Neural cell (in vitro differentiated cells): ENCODE data around the gene ROBO1. TPM values are rescaled to one million over a fixed set of nuclear protein-coding genes. Genes with fewer than 3 reads are reported as not detected.

Experiments used
- H2AFZ ChIP-seq: fragments of 200-600, 300-800 bp; sonication (generic), shearing (Covaris generic); 2 replicates; pipeline ENCODE4 v1.6.0; 2014; ENCODE audit warnings: low read depth, mild to moderate bottlenecking, antibody characterized with exemption, low read length, moderate library complexity
- H3F3A ChIP-seq: fragments of 200-600 bp; shearing (Covaris generic); 2 replicates; pipeline ENCODE4 v1.6.1; 2016; ENCODE audit warnings: mild to moderate bottlenecking, moderate library complexity, mixed read lengths, antibody characterized with exemption, low read length; ENCODE audit not compliant: insufficient read depth, poor library complexity, severe bottlenecking
- H3K27ac ChIP-seq: fragments of 200-600, 300-800 bp; sonication (generic), shearing (Covaris generic); 2 replicates; pipeline ENCODE4 v1.5.1; 2014; ENCODE audit warnings: mild to moderate bottlenecking, low read length, moderate library complexity
- H3K27me3 ChIP-seq: fragments of 300-800, 200-600 bp; sonication (generic), shearing (Covaris generic); 2 replicates; pipeline ENCODE4 v1.6.0; 2014; ENCODE audit warnings: mild to moderate bottlenecking, low read depth, low read length, moderate library complexity; ENCODE audit not compliant: insufficient read depth
- H3K36me3 ChIP-seq: fragments of 300-800, 200-600 bp; sonication (generic), shearing (Covaris generic); 2 replicates; pipeline ENCODE4 v1.5.1; 2014; ENCODE audit warnings: mild to moderate bottlenecking, antibody characterized with exemption, low read length, moderate library complexity; ENCODE audit not compliant: insufficient read depth
- H3K4me2 ChIP-seq: fragments of 300-800, 200-600 bp; sonication (generic), shearing (Covaris generic); 2 replicates; pipeline ENCODE4 v1.6.0; 2014; ENCODE audit warnings: mild to moderate bottlenecking, low read length
- H3K4me3 ChIP-seq: fragments of 300-800, 200-600 bp; sonication (generic), shearing (Covaris generic); 2 replicates; pipeline ENCODE4 v1.5.1; 2014; ENCODE audit warnings: mild to moderate bottlenecking, low read length, moderate library complexity
- H3K79me2 ChIP-seq: fragments of 200-600 bp; shearing (Covaris generic); replicated peaks from 2 replicates; pipeline ENCODE4 v1.6.0; 2014; ENCODE audit warnings: mild to moderate bottlenecking, low read length, moderate library complexity; ENCODE audit not compliant: insufficient read depth
- H3K9ac ChIP-seq: fragments of 300-800, 200-600 bp; sonication (generic), shearing (Covaris generic); 2 replicates; pipeline ENCODE4 v1.6.1; 2016; ENCODE audit warnings: mild to moderate bottlenecking, low read length, mixed read lengths
- H3K9me2 ChIP-seq: fragments of 200-600 bp; shearing (Covaris generic); 2 replicates; pipeline ENCODE4 v1.6.1; 2016; ENCODE audit warnings: mild to moderate bottlenecking, low read length, mixed read lengths; ENCODE audit not compliant: insufficient read depth
- H3K9me3 ChIP-seq: fragments of 200-600, 300-800 bp; sonication (generic), shearing (Covaris generic); 2 replicates; pipeline ENCODE4 v1.6.1; 2016; ENCODE audit warnings: mild to moderate bottlenecking, mixed run types, low read length, moderate library complexity, mixed read lengths
- H4K20me1 ChIP-seq: fragments of 200-600 bp; shearing (Covaris generic); 2 replicates; pipeline ENCODE4 v1.6.1; 2016; ENCODE audit warnings: mild to moderate bottlenecking, mixed run types; ENCODE audit not compliant: insufficient read depth
- CTCF ChIP-seq: fragments of 450-650 bp; IDR thresholded peaks from 2 replicates; pipeline ENCODE4 v1.5.1; 2014; ENCODE audit warnings: antibody characterized with exemption, mild to moderate bottlenecking, moderate library complexity; ENCODE audit not compliant: poor library complexity, severe bottlenecking
- EP300 ChIP-seq: fragments of 450-650 bp; conservative IDR thresholded peaks from 2 replicates; pipeline ENCODE4 v1.6.1; 2014; ENCODE audit warnings: antibody characterized with exemption, mild to moderate bottlenecking, moderate library complexity; ENCODE audit not compliant: poor library complexity, severe bottlenecking
- EZH2 ChIP-seq: fragments of 200-600, 300-800 bp; shearing (Covaris generic), sonication (generic); IDR thresholded peaks from 2 replicates; pipeline ENCODE4 v1.6.1; 2014; ENCODE audit warnings: antibody characterized with exemption, low read length, borderline replicate concordance, mild to moderate bottlenecking; ENCODE audit not compliant: insufficient read depth, poor library complexity, severe bottlenecking
- MXI1 ChIP-seq: fragments of 450-650 bp; conservative IDR thresholded peaks from 2 replicates; pipeline ENCODE4 v1.6.1; 2014; ENCODE audit warnings: antibody characterized with exemption, mild to moderate bottlenecking; ENCODE audit not compliant: poor library complexity, severe bottlenecking
- POLR2AphosphoS5 ChIP-seq: IDR thresholded peaks from 2 replicates; pipeline ENCODE4 v1.6.1; 2012
- RAD21 ChIP-seq: fragments of 450-650 bp; conservative IDR thresholded peaks from 2 replicates; pipeline ENCODE4 v1.6.1; 2014; ENCODE audit warnings: antibody characterized with exemption, mild to moderate bottlenecking, moderate library complexity
- REST ChIP-seq: IDR thresholded peaks from 2 replicates; pipeline ENCODE4 v1.6.1; 2012; ENCODE audit warnings: borderline replicate concordance
- SMC3 ChIP-seq: fragments of 450-650 bp; conservative IDR thresholded peaks from 2 replicates; pipeline ENCODE4 v1.6.1; 2014; ENCODE audit warnings: antibody characterized with exemption, mild to moderate bottlenecking, moderate library complexity; ENCODE audit not compliant: poor library complexity
- TAF1 ChIP-seq: IDR thresholded peaks from 2 replicates; pipeline ENCODE4 v1.6.1; 2012; ENCODE audit warnings: low read depth
- polyA plus RNA-seq: library from polyadenylated mRNA; depleted of rRNA; stranded (reverse); fragments of >200 nt; gene quantifications from 2 replicates; pipeline ENCODE4 v1.2.3, GENCODE V29; 2014

ROBO1 gene
- polyA plus RNA-seq, 1 donor from 2014 or later = 183 TPM

DNA sequence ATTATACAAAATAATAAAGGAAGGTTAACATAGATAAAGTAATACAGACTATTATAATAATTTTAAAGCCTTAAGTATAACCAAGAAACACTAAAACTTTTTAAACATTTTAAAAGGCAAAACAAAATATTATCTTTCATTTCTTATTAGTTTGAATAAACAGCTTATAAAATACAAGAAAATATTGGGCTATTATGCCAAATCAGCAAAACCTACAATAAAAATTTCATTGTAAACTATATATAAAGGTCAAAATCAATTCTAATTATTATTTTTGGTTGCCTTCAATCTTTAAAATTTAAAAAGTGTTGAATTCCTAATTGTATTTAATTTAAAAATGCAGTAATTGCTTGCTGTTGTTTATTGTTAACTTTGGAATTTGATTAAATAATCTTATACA, 430.0 kb downstream of the ROBO1 start:
- no peaks in the 10 kb centered on the region for H3K9me3 ChIP-seq
- H3K79me2 ChIP-seq = no peaks in the 10 kb centered on the region
- H3K4me2 ChIP-seq = no peak overlapping the region
- no peak overlapping the region for H3K9ac ChIP-seq
- no peaks in the 10 kb centered on the region for H3K36me3 ChIP-seq
- no peaks in the 10 kb centered on the region for H3K27me3 ChIP-seq
- H2AFZ ChIP-seq = no peak overlapping the region
- H3K9me2 ChIP-seq = no peaks in the 10 kb centered on the region
- H3K4me3 ChIP-seq = no peak overlapping the region
- TF ChIP-seq EP300 (no peak), RAD21 (no peak), CTCF (no peak), TAF1 (no peak), POLR2AphosphoS5 (no peak), EZH2 (no peak), SMC3 (no peak), MXI1 (no peak), REST (no peak)
- H4K20me1 ChIP-seq = no peaks in the 10 kb centered on the region
- no peaks in the 10 kb centered on the region for H3F3A ChIP-seq
- H3K27ac ChIP-seq = no peak overlapping the region

DNA sequence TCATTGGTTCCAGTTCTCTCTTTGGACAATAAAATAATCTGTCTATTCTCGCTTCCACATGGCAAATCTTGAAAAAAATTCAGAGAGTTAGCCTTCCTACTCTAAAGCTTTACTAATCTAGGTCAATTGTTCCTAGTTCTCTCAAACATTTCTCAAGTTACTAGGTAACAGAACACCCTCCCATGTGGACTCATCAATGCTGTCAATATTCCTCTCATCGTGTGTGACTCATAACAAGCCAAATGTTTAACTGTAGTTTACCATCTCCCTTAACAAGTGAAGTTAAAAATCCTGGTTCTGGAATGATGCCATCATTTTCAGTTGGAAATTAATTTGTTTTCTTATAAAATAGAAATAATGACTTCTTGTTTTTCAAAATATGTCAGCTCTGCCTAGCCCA, 438.6 kb downstream of the ROBO1 start:
- Histone ChIP-seq H3K79me2 (no peaks in the 10 kb centered on the region), H2AFZ (no peak overlapping the region), H3K4me3 (no peak overlapping the region), H3K9me2 (no peaks in the 10 kb centered on the region), H3K9me3 (no peaks in the 10 kb centered on the region), H3K9ac (no peak overlapping the region), H4K20me1 (no peaks in the 10 kb centered on the region), H3K27me3 (no peaks in the 10 kb centered on the region), H3K27ac (no peak overlapping the region), H3F3A (no peaks in the 10 kb centered on the region), H3K4me2 (no peak overlapping the region), H3K36me3 (no peaks in the 10 kb centered on the region)
- no peak for TF ChIP-seq EZH2
- TF ChIP-seq POLR2AphosphoS5 = no peak
- TF ChIP-seq SMC3 = no peak
- TF ChIP-seq TAF1 = no peak
- TF ChIP-seq EP300 = no peak
- TF ChIP-seq CTCF = no peak
- no peak for TF ChIP-seq MXI1
- TF ChIP-seq RAD21 = no peak
- no peak for TF ChIP-seq REST
